T47D (cell line): ENCODE measurements around the gene C1orf94.

Experiments used
- DNase-seq, 2 experiments: peaks; one replicate each; pipeline versions ENCODE4 v3.0.0 to v3.0.0-alpha.2; 2011 to 2012; ENCODE audit warnings: low read depth in 1 of 2, low spot score in 1 of 2
- JUND ChIP-seq: IDR thresholded peaks from 2 replicates; pipeline ENCODE4 v1.6.1; 2012; ENCODE audit warnings: low read depth
- in situ Hi-C: cut with HindIII; loops from 2 replicates; pipeline ENCODE4 v1.10.0; 2016; ENCODE audit warnings: low sequenced_read_pairs, low pct_unique_long_range_greater_than_20kb

C1orf94 gene

DNA sequence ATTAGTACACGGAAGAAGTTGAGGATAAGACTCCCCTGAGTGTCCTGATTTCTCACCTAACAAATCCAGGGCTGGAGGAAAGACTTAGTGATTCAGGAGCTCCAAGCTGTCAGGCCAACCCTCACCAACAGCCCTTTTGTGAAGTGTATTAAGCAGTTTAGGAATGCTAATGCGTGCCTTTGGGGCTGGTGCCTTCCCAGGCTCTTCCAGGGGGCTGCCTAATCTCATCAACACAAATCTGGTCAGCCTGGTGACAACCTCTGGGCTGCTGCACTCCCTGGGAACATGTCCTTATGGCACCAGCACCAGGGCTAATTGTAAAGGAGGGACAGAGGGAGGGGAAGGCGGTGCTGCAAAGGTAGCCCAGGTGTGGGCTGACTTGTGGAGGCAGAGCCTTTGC, 27.2 kb upstream of the C1orf94 start:
- DNase-seq, result no peak
- no peak for TF ChIP-seq JUND
- in situ Hi-C loops, result no loop called here

DNA sequence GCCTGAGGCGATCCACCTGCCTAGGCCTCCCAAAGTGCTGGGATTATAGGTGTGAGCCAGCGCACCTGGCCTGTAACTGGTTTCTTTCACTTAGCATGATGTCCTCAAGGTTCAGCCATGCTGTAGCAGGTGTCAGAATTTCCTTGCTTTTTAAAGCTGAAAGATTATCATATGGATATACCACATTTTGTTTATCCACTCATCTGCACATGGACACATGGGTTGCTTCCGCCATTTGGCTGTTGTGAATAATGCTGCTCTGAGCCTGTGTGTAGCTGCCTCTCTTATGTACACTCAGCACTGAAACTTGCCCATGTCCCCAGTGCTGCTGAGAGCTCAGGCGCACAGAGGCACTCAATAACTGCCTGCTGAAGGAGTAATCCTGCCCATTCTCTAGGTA, 23.5 kb upstream of the C1orf94 start:
- in situ Hi-C loops, result no loop called here
- DNase-seq, result no peak
- TF ChIP-seq JUND, result no peak

DNA sequence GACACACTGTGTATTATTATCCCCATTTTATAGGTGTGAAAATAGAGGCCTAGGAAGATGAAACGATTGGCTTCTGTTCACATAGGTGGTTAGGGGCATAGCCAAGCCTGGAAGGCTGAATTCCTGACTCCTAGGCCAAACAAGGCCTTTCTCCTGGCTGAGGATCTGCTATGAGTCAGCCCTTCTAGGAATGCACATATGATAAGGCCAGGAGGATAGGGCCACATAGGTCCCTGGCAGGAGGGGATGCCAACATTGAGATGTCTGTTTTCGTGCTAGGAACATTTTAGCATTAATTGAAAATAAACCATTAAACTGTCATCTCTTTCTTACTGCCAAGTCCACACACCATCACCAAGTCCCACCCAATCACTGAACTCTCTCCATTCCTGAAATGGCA, 20.8 kb upstream of the C1orf94 start:
- no peak for TF ChIP-seq JUND
- in situ Hi-C loops, result no loop called here
- DNase-seq, result no peak

DNA sequence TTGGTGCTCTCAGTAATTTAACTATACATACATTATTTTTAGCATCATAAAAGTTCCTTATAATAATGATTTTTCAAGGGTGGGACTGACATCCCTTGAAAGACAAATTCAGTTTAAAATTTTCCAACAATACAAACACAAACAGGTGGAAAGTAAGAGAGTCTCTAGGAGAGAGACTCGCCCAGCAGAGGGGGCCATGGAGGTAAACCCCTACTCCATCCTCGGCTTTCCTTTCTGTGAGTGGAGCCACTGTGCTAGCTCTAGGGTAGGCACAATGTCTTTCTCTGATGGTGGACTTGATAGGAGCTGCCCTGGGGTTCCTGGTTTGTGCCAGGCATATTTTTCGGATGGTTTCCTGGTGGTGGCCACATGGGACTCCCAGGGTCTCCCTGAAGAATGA, 20.0 kb upstream of the C1orf94 start:
- no peak for TF ChIP-seq JUND
- in situ Hi-C loops, result no loop called here
- no peak for DNase-seq

DNA sequence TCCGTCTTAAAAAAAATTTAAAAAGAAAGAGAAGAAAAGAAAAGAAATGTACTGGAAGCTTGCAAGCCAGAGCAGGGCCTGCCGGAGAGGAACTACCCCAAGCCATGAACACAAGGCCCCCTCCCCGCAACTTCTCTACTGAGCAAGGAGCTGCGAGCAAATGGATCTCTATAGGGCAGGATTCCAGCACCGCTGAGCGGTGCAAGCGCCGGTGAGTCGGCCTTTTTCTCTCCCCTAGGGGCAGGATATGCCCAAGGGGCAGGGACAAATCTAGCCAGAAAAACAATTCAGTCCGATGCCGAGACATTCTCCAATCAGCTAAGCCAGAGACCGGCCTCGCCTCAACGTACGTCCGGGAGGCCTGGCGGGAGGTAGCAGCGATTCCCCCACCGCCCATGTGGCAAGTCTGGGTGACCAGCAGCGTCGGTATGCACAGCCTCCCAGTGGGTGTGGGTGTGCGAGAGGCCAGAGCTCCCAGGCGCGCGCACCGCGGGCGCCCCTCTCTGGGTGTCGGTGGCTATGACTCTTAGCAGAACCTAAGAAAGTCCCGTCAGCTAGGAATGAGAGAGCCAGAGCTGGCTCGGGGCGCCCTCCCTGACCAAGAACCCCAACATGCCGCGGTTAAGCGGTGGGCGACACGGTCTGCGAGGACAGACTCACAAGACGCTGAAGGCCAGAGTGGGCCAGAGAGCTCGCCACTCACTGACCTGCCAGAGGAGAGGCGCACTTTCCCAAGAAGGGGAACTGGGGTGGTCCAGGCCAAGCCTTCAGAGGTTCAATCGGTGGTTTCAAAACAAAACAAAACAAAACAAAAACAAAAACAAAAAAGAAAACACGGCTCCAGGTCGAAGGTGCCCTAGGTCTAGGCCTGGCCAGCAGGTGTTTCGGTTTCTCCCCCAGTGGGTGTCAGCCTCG, 13.6 kb upstream of the C1orf94 start:
- peak; percentile 16 to 62 for DNase-seq
- in situ Hi-C loops, result no loop called here
- TF ChIP-seq JUND, result no peak

DNA sequence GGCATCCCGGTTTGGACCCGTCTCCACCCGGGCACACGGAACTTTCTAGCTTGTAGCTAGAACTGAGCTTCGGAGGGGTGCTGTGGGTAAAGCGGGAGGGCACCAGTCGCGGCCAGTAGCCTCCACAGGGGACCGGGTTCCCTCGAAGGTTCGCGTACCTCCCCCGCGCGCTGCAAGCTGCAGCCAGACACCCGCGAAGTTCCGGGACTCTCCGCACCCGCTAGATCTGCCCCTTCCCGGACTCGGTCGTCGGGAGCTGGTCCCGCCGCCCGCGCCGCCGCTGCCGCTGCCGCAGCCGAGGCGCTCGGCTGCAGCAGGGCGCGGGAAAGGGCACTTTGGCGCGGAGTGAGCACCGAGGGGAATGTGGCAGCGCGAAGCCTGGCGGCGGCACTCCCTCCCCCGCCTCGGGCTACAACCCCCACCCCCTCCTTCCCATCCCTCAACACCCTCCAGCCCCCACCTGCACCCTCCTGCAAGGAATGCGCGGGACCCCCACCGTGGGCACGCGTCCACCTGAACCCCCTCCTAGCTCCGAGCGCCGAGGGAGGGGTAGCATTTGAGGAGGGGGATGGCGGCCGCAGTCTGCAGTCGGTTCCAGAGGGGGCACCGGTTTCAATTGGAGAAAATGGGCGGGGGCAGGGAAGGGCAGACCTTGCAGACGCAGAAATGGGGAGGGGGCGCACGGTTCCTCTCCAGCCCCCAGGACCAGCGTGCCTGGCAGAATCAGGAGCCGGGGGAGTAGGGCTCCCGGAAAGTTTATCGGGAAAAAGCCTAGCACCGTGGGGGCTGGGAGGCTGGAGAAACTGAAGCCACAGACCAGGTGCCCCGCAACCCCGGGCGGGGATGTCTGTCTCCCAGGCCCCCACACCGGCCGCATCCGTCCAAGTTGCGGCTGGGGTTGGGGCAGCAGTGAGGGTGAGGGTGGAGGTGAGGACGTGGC, 12.6 kb upstream of the C1orf94 start:
- in situ Hi-C loops, result no loop called here
- no peak for DNase-seq
- TF ChIP-seq JUND, result no peak

DNA sequence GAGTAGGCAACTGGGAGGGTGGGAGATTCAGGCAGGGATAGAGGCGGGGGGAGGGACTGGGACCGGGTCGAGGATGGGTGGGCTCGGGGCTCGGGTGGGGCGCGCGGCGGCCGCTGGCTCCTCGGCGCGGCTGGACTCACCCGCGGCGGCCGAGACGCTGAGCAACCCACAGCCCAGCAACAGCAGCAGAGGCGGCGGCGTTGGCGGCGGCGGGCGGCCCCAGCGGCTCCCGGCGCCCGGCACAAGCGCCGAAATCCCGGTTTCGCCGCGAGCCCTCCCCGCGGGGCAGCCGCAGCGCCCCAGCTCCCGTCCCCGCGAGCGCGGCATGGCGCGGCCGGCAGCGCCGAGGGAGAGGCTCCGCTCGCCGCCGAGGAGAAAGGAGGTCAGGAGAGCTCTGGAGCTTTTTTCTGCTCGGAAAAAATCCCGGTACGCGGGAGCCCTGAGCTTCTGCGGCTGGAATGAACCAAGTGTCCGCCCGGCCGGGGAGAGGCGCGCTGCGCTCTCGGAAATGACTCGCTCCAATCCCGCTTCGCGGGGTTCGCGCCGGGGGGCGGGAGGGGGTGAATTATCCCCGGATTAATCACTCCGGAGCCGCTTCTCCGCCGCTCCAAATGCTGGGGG, 11.8 kb upstream of the C1orf94 start, which contains the start of gene CSMD2:
Gene CSMD2, minus strand, starts transcription at position 460 of the 621 bp plus-strand sequence. Its CDS starts 133 bp downstream, at position 327.
- TF ChIP-seq JUND, result no peak
- peak; percentile 14 to 17 for DNase-seq
- in situ Hi-C loops, result no loop called here

DNA sequence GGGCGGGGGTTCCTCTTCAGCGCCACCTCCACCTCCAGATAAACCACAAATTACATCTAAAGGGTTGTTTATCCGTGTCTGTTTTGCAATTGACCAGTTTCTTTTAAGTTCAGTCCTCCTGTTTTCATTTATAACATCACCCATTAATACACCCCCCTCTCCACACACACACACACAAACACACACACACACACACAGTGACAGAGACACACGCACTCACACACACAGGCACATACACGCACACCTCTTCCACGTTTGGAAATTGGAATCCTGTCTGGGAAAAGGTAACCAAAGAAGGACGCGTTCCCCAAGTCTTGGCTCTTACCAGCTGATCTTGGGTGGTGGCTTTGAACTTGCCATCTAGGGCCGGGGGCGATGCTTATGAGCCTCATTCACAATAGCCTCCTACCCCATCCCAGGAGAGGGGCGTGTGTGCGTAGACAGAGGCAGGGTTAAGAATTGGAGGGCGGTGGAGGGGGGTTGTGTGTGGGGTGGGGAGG, 11.2 kb upstream of the C1orf94 start:
- no peak for TF ChIP-seq JUND
- no peak for DNase-seq
- in situ Hi-C loops, result no loop called here

DNA sequence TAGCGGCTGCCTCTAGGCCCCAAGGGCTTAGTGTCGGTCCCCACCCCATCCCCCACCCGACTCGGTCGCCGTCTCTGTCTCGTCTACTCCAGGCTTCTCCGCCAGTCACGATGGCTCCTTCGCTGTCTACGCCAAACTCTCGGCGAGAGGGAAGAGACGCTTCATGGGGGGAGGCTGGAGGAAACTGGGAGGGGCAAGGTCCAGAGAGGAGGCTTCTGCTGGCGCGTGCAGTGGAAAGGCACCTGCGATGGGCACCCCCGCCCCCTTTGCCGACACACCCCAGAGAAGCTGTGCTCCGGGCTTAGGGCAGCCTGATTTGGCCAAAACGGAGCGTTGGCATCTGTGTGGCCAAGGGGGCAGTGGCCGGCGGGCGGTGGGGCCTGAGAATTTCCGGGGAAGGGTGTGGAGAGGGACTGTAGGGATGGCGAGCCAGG, 10.5 kb upstream of the C1orf94 start:
- no peak for TF ChIP-seq JUND
- in situ Hi-C loops, result no loop called here
- DNase-seq, result no peak

DNA sequence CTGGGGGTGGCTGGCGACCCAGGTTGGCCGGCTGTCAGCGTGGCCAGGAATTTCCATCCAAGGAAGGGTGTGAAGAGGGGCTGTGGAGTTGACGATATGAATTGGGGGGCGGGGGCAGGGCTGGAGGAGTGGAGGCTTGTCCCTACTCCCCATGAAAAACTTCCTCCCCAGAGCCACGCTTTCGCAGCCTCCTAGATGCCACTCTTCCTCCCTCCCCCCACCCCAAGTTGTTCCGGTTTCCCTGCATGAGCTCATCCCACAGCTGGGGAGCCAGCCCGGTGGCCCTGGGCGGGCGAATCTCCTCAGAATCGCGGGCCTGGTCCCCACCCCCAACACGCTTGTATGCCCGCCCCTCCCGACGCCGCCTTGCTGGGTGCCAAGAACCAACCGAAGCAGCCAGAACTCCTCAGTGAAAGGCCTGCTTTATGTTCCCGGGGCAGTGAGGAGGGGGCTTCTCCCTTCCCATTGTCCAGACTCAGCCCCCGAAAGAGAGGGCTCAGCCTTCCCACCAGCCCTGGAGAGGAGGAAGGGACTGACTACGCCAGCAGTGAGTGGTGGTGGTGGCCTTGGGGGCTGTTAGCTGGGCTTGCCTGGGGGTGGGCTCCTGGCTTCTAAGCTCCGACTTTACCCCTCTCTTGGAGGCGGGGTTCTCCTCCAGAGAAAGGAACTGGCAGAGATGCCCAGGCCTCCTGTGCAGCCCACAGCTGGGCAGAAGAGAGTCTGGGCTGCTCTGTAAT, 9.9 kb upstream of the C1orf94 start:
- in situ Hi-C loops, result no loop called here
- DNase-seq, result no peak
- TF ChIP-seq JUND, result no peak

DNA sequence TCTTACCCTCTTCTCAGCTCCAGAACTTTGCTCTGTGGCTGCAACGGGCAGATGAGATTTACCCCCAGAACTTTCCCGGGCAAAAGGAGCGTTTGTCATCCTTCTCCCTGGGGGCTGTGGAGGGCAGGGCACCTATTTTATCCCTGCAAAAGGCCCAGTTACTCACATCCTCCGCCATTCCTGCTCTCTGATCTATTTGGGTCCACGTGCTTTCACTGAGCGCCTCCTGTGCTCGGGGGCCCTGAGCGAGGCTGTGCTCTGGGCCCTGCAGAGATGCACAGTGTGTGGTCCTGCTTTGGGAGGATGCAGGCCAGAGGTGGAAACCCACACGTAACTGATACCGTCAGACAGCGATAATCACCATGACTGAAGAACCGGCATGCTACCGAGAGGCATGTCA, 9.3 kb upstream of the C1orf94 start:
- no peak for TF ChIP-seq JUND
- in situ Hi-C loops, result no loop called here
- no peak for DNase-seq

DNA sequence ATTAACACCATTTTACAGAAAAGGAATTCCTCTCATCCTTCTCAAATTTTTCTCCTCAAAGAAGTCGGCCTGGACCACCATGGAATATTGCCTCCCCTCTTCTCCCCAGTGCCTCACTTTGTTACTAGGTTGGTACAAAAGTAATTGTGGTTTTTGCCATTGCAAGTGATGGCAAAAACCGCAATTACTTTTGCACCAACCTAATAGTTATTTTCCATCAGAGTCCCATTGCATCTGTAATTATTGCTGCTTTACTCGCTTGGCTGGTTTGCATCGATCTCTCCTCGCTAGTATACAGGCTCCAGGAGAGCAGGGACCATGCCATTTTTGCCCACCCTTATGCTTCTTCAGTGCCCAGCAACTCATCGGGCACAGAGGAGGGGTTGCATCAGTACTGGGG, 963 bp upstream of the C1orf94 start:
- DNase-seq, result no peak
- in situ Hi-C loops, result no loop called here
- no peak for TF ChIP-seq JUND
